Stimulated activated naive CD8-positive, alpha-beta T cell treated with anti-CD3 and anti-CD28 coated beads, Interleukin-15, Interleukin-2, amounts not matched to agents 100 ng/mL and 50 ng/mL, for 24 hours (primary cell): ENCODE measurements around the gene HNRNPR.
"Not testable (repeated sequence)": the region's sequence is repeated elsewhere in the genome, so short reads cannot be mapped to it uniquely, and the experiment has no call there.

Experiments used
- H3K27ac Mint-ChIP-seq: one replicate; pipeline ENCODE4 v1.8.0; 2021; ENCODE audit warnings: mild to moderate bottlenecking, mixed read lengths
- H3K27me3 Mint-ChIP-seq: one replicate; pipeline ENCODE4 v1.8.0; 2021; ENCODE audit warnings: mixed read lengths
- H3K36me3 Mint-ChIP-seq: one replicate; pipeline ENCODE4 v1.8.0; 2021; ENCODE audit warnings: low read depth, mixed read lengths
- H3K4me1 Mint-ChIP-seq: one replicate; pipeline ENCODE4 v1.8.0; 2021; ENCODE audit warnings: low read depth, mixed read lengths
- H3K4me3 Mint-ChIP-seq: one replicate; pipeline ENCODE4 v1.8.0; 2021; ENCODE audit warnings: mild to moderate bottlenecking, mixed read lengths
- H3K9me3 Mint-ChIP-seq: one replicate; pipeline ENCODE4 v1.8.0; 2021; ENCODE audit warnings: mixed read lengths

The HNRNPR gene

DNA sequence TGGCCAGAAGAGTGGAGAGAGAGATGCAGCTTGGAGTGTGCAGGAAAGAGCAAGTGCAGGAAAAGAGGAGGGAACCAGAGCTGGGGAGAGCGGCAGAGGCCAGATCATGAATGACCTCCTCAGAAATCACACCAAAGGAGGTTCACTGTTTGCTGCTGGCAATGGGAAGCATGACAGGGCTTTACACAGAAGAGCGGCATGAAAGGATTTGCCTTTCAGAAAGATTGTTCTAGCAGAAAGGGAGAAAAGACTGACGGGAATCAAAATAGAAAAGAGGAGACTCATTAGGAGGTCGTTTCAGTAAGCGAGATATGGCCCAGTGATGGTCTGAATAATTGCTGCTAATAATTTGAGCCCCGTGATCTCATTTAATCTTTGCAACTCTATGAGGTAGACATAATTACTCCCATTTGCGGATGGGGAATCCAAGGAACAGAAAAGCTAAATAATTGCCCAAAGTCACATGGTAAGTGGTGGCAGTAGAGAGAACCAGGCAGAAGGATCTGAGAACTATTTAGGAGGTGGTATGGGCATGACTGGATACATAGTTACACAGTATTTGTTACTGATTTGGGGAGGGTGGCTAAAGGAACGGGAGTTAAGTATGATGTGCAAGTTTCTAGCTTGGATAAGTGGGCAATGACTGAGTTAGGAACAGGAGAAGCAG, 12.5 kb upstream of the HNRNPR start:
- Mint-ChIP-seq H3K4me1 (peaks cover 5% of the 10 kb centered on the region), H3K9me3 (peaks cover 28% of the 10 kb centered on the region), H3K36me3 (peaks cover 43% of the 10 kb centered on the region), H3K4me3 (no peak overlapping the region), H3K27ac (no peak overlapping the region), H3K27me3 (no peaks in the 10 kb centered on the region)

DNA sequence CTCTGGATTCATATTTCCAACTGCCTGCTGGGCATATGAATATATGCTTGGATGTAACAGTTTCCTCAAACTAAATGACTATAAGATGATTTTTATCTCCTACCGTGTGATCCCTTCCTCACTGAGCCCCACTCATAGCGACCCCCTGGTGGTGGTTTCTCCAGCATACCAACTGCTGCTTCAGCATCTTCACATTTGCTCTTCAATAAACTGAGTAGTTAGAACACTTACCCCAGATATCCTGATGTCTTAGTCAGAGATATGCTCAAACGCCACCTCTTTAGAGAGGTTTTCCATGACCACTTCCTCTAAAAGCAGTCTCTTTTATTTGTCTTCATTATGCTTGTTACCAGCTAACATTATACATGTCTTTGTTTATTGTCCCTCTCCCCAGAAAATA, 10.2 kb upstream of the HNRNPR start:
- H3K4me3 Mint-ChIP-seq, result no peak overlapping the region

GRCh38 chr1:23352096-23352695, 8.1 kb upstream of the HNRNPR start:
- Mint-ChIP-seq H3K4me3 (no peak overlapping the region), H3K9me3 (no peaks in the 10 kb centered on the region), H3K4me1 (peaks cover 5% of the 10 kb centered on the region), H3K27ac (no peak overlapping the region), H3K27me3 (no peaks in the 10 kb centered on the region), H3K36me3 (peaks cover 9% of the 10 kb centered on the region)

More for the DNA sequence above, 10.2 kb upstream of the HNRNPR start:
- H3K27me3 Mint-ChIP-seq, result no peaks in the 10 kb centered on the region
- no peak overlapping the region for H3K27ac Mint-ChIP-seq
- H3K36me3 Mint-ChIP-seq, result peaks cover 19% of the 10 kb centered on the region
- peaks cover 4% of the 10 kb centered on the region for H3K9me3 Mint-ChIP-seq
- H3K4me1 Mint-ChIP-seq, result peaks cover 5% of the 10 kb centered on the region

- Mint-ChIP-seq H3K4me3 (no peak overlapping the region), H3K9me3 (no peaks in the 10 kb centered on the region), H3K36me3 (peaks cover 24% of the 10 kb centered on the region), H3K27ac (no peak overlapping the region), H3K4me1 (peaks cover 30% of the 10 kb centered on the region), H3K27me3 (no peaks in the 10 kb centered on the region)
These were observed 1.8 kb upstream of the HNRNPR start for GRCh38 chr1:23345920-23346319.

DNA sequence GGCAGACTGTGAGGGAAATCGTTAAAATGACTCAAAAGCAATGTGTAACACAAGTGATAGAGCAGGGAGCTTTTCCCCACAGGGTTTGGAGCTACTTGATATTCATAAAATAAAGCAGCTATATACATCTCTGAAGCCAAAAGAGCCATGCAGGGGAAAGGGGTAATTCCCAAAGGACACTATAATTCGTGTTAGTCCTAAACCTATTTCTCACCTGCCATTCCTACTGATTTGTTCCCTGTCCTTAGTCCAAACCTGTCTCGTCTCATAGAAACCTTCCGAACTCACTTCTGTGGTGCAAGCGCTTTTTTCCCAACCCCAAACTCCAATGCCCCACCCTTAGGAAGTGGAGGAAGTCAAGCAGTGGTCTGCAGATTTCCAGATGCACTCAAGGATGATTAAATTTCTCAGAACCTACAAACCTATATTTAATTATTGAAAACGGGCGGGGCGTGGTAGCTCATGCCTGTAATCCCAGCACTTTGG, 946 bp upstream of the HNRNPR start:
- Mint-ChIP-seq H3K9me3 (no peaks in the 10 kb centered on the region), H3K36me3 (peaks cover 32% of the 10 kb centered on the region), H3K27me3 (no peaks in the 10 kb centered on the region), H3K4me3 (peak overlapping the region; percentile 97), H3K4me1 (peaks cover 39% of the 10 kb centered on the region), H3K27ac (peak overlapping the region; percentile 99)

DNA sequence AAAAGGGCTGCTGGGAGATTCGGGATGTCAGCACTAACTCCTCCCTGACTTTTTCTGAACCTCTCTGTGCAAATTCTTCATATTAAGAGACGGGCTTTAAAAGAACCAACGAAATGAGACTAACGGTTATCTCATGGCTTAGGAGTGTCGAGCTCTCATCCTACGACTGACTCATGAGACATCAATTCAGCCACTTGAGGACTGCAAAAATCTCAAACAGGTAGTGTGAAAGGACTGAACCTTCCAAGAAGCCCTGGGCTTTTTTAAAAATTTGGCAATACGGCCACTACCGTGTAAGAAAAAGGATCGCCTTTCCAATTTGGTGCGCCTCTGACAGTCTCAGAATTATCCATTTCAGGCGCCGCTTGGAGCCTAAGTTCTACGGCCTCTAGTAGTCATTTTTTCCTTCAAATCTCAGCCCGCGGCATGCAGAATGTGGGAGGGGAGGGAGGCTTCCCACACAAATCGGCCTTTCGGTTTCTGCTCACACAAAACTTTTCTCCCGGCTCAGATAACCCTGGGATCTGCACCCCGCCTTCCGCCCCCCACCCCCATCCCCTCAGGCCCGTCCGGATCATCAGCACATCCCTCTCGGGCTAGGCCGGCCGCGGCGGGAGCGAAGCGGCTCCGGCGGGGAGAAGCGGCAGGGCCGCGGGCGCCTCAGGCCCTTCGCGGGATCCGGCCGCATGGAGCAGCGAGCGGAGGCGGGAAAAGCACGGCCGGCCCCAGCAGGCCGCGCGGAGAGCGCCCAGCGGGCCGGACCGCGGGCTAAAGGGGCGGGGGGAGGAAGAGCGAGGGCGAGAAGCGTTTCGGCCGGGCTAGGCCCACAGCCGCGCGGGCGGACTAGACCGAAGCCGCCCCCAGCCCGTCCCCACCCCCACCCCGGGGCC, 618 bp downstream of the HNRNPR start:
- Mint-ChIP-seq H3K4me3 (peak overlapping the region; percentile 97), H3K9me3 (no peaks in the 10 kb centered on the region), H3K4me1 (peaks cover 54% of the 10 kb centered on the region), H3K27me3 (no peaks in the 10 kb centered on the region), H3K27ac (peak overlapping the region; percentile 94), H3K36me3 (peaks cover 42% of the 10 kb centered on the region)

DNA sequence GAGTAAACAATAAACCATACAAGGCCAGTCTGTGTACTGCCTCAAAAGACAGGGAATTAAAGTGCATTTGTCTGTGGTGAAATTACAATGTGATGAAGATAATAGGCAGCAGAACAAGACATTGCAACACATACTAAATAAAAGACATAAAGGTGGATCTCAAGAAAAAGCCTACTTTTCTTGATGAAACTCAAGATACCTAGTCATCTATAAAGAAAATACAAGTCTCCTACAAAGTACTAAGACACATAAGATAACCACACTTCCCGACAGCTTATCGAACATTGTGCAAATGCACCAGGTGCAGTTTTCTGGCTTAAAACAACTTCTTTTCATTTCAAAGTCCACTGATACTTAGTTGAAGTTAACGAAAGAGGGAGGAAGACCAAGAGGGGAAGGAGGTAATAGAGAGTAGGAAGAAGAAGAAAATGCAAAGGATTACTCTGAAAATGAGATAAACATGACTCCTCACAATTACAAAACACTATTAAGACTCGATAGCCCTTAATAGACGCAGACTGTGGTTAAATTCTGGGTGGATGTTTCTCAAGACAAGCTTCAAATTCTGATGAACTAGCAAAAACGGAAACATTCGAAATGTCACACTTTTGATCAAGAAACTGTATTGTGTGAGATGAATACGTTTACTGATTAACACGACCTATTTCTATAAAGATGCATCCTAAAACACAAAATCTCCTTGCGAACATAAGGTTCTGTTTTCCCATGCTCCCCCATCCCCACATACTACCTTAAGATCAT, 2.0 kb downstream of the HNRNPR start:
- Mint-ChIP-seq H3K4me1 (peaks cover 64% of the 10 kb centered on the region), H3K27ac (peak overlapping the region; percentile 61), H3K36me3 (peaks cover 55% of the 10 kb centered on the region), H3K27me3 (no peaks in the 10 kb centered on the region), H3K9me3 (no peaks in the 10 kb centered on the region), H3K4me3 (peak overlapping the region; percentile 97)

GRCh38 chr1:23339632-23340031, 4.5 kb downstream of the HNRNPR start:
- Mint-ChIP-seq H3K27me3 (no peaks in the 10 kb centered on the region), H3K4me1 (peaks cover 61% of the 10 kb centered on the region), H3K27ac (peak overlapping the region; percentile 77), H3K9me3 (no peaks in the 10 kb centered on the region), H3K4me3 (peak overlapping the region; percentile 97), H3K36me3 (peaks cover 67% of the 10 kb centered on the region)

GRCh38 chr1:23337869-23338268, 6.2 kb downstream of the HNRNPR start:
- Mint-ChIP-seq H3K9me3 (no peaks in the 10 kb centered on the region), H3K4me3 (no peak overlapping the region), H3K27me3 (no peaks in the 10 kb centered on the region), H3K36me3 (peaks cover 76% of the 10 kb centered on the region), H3K27ac (peak overlapping the region; percentile 59), H3K4me1 (peaks cover 56% of the 10 kb centered on the region)

GRCh38 chr1:23331713-23332112, 12.4 kb downstream of the HNRNPR start:
- no peak overlapping the region for H3K4me3 Mint-ChIP-seq
- H3K27ac Mint-ChIP-seq, result no peak overlapping the region
- no peaks in the 10 kb centered on the region for H3K27me3 Mint-ChIP-seq
- no peaks in the 10 kb centered on the region for H3K9me3 Mint-ChIP-seq
- peaks cover 19% of the 10 kb centered on the region for H3K4me1 Mint-ChIP-seq
- H3K36me3 Mint-ChIP-seq, result peaks cover 73% of the 10 kb centered on the region

- Mint-ChIP-seq H3K9me3 (no peaks in the 10 kb centered on the region), H3K27me3 (no peaks in the 10 kb centered on the region), H3K4me3 (no peak overlapping the region), H3K4me1 (peaks cover 22% of the 10 kb centered on the region), H3K27ac (no peak overlapping the region), H3K36me3 (peaks cover 81% of the 10 kb centered on the region)
These were observed 13.2 kb downstream of the HNRNPR start for GRCh38 chr1:23330846-23331245.

DNA sequence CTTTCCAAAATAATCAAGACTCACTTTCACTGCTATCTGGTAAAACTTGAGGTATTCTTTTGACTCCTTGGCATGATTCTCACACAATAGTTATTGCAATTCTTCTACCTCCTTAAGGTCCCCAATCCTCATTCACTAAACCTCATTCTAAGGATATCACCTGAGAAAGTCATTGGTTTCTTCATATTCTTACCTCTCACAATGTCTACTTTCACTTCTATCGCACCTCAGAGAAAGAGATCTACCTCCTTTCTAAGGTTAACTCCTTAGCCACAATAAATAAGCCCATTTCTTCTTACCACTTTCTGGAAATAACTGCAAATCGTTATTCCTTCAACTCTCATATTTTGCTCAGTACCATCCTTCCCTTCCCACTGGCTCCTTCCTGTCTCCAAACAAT, 18.7 kb downstream of the HNRNPR start:
- H3K36me3 Mint-ChIP-seq, result peaks cover 72% of the 10 kb centered on the region
- H3K4me3 Mint-ChIP-seq, result no peak overlapping the region
- H3K27me3 Mint-ChIP-seq, result no peaks in the 10 kb centered on the region
- H3K27ac Mint-ChIP-seq, result no peak overlapping the region
- no peaks in the 10 kb centered on the region for H3K9me3 Mint-ChIP-seq
- H3K4me1 Mint-ChIP-seq, result peaks cover 22% of the 10 kb centered on the region

DNA sequence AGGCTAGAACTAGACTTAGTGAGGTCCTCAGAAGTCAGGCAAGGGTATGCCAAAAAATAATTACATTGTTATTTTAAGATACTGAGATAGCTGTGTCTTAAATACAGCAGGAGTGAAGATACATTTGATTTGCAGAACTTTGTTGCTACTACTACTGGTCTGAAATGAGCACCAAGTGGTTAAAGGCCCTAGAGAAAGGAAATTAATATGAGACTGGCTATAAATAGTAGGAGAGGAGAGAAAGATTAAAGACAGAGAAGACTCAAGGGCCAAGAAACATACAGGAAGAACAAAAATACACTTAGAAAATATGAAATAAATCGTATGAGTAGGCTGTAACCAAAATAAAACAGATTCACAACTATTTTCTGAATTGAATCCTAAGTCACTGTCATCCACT, 21.3 kb downstream of the HNRNPR start:
- H3K4me3 Mint-ChIP-seq, result no peak overlapping the region
- no peaks in the 10 kb centered on the region for H3K27me3 Mint-ChIP-seq
- peaks cover 73% of the 10 kb centered on the region for H3K36me3 Mint-ChIP-seq
- H3K9me3 Mint-ChIP-seq, result no peaks in the 10 kb centered on the region
- peaks cover 7% of the 10 kb centered on the region for H3K4me1 Mint-ChIP-seq
- H3K27ac Mint-ChIP-seq, result no peak overlapping the region

GRCh38 chr1:23310280-23310679, 33.8 kb downstream of the HNRNPR start:
- not testable (repeated sequence) for H3K9me3 Mint-ChIP-seq, H3K4me3 Mint-ChIP-seq, H3K27me3 Mint-ChIP-seq
- Mint-ChIP-seq H3K4me1 (peaks cover 12% of the 10 kb centered on the region), H3K36me3 (peaks cover 79% of the 10 kb centered on the region), H3K27ac (peak overlapping the region; percentile 21)
